GM21528 (cell line): Measurements from ENCODE around the gene CREB1.

Experiments
- ATAC-seq: cut with Tn5 transposase; IDR thresholded peaks from one replicate; pipeline ENCODE4 v1.9.1; 2021; ENCODE audit warnings: mild to moderate bottlenecking, moderate library complexity; ENCODE audit not compliant: unreplicated experiment, low FRiP score

CREB1 gene

GRCh38 chr2:207502577-207503198, 27.1 kb upstream of the CREB1 start:
- ATAC-seq, result peak; percentile 51

- peak; percentile 46 for ATAC-seq
These were observed 26.5 kb upstream of the CREB1 start for GRCh38 chr2:207503234-207503633.

GRCh38 chr2:207504513-207505170, 25.1 kb upstream of the CREB1 start:
- ATAC-seq, result no peak

GRCh38 chr2:207505171-207505570, 24.6 kb upstream of the CREB1 start:
- ATAC-seq, result no peak

- no peak for ATAC-seq
These were observed 24.0 kb upstream of the CREB1 start for GRCh38 chr2:207505728-207506127.

GRCh38 chr2:207506426-207506825, 23.3 kb upstream of the CREB1 start:
- peak; percentile 58 for ATAC-seq

GRCh38 chr2:207510148-207510547, 19.6 kb upstream of the CREB1 start:
- no peak for ATAC-seq

- ATAC-seq, result no peak
These were observed 17.9 kb upstream of the CREB1 start for GRCh38 chr2:207511851-207512250.

GRCh38 chr2:207512356-207512755, 17.4 kb upstream of the CREB1 start:
- ATAC-seq, result no peak

- no peak for ATAC-seq
These were observed 16.1 kb upstream of the CREB1 start for GRCh38 chr2:207513551-207514257.

GRCh38 chr2:207514451-207514850, 15.3 kb upstream of the CREB1 start:
- ATAC-seq, result no peak

GRCh38 chr2:207515671-207516070, 14.1 kb upstream of the CREB1 start:
- ATAC-seq, result no peak

- ATAC-seq, result no peak
These were observed 13.6 kb upstream of the CREB1 start for GRCh38 chr2:207516206-207516605.

- ATAC-seq, result no peak
These were observed 6.8 kb upstream of the CREB1 start for GRCh38 chr2:207523005-207523404.

GRCh38 chr2:207525296-207525695, 4.5 kb upstream of the CREB1 start:
- ATAC-seq, result no peak

- ATAC-seq, result peak; percentile 14
These were observed 807 bp upstream of the CREB1 start for GRCh38 chr2:207528980-207529329.

- ATAC-seq, result no peak
These were observed 634 bp downstream of the CREB1 start for GRCh38 chr2:207530160-207531031.

- no peak for ATAC-seq
These were observed 1.5 kb downstream of the CREB1 start for GRCh38 chr2:207531032-207531952.

- ATAC-seq, result no peak
These were observed 2.9 kb downstream of the CREB1 start for GRCh38 chr2:207532676-207533075.

GRCh38 chr2:207533461-207534008, 3.8 kb downstream of the CREB1 start:
- ATAC-seq, result no peak
